Progenitor cell of endocrine pancreas (in vitro differentiated cells): Measurements from ENCODE around the gene CHAC1. TPM values are rescaled to one million over a fixed set of nuclear protein-coding genes. Genes with fewer than 3 reads are reported as not detected.

Experiments
- DNase-seq: peaks from one replicate; pipeline ENCODE4 v3.0.0; 2021; ENCODE audit warnings: low spot score; ENCODE audit not compliant: unreplicated experiment
- H3K27ac Mint-ChIP-seq: 2 replicates; pipeline ENCODE4 v1.8.0; 2021; ENCODE audit warnings: mild to moderate bottlenecking, moderate library complexity, mixed read lengths
- H3K27me3 Mint-ChIP-seq: 2 replicates; pipeline ENCODE4 v1.8.0; 2021; ENCODE audit warnings: mixed read lengths
- H3K36me3 Mint-ChIP-seq: 2 replicates; pipeline ENCODE4 v1.8.0; 2022; ENCODE audit warnings: mixed read lengths; ENCODE audit not compliant: insufficient read depth
- H3K4me1 Mint-ChIP-seq: 2 replicates; pipeline ENCODE4 v1.8.0; 2021; ENCODE audit warnings: low read depth, mixed read lengths
- H3K4me3 Mint-ChIP-seq: 2 replicates; pipeline ENCODE4 v1.8.0; 2021; ENCODE audit warnings: low read depth, mild to moderate bottlenecking, moderate library complexity, mixed read lengths
- H3K9me3 Mint-ChIP-seq: 2 replicates; pipeline ENCODE4 v1.8.0; 2021; ENCODE audit warnings: low read depth, mixed read lengths
- total RNA-seq: library from RNA; stranded (reverse); gene quantifications from 2 replicates; pipeline ENCODE4 v1.2.1, GENCODE V29; 2021
- TF ChIP-seq, protein P1 (sequence below): fragments of 200-600 bp; sonication (generic); IDR thresholded peaks from one replicate; pipeline ENCODE4 v1.5.0; 2021; ENCODE audit warnings: antibody characterized with exemption, mild to moderate bottlenecking; ENCODE audit not compliant: unreplicated experiment

CHAC1 gene
- total RNA-seq, 1 donor from 2014 or later, result 14.4 TPM

DNA sequence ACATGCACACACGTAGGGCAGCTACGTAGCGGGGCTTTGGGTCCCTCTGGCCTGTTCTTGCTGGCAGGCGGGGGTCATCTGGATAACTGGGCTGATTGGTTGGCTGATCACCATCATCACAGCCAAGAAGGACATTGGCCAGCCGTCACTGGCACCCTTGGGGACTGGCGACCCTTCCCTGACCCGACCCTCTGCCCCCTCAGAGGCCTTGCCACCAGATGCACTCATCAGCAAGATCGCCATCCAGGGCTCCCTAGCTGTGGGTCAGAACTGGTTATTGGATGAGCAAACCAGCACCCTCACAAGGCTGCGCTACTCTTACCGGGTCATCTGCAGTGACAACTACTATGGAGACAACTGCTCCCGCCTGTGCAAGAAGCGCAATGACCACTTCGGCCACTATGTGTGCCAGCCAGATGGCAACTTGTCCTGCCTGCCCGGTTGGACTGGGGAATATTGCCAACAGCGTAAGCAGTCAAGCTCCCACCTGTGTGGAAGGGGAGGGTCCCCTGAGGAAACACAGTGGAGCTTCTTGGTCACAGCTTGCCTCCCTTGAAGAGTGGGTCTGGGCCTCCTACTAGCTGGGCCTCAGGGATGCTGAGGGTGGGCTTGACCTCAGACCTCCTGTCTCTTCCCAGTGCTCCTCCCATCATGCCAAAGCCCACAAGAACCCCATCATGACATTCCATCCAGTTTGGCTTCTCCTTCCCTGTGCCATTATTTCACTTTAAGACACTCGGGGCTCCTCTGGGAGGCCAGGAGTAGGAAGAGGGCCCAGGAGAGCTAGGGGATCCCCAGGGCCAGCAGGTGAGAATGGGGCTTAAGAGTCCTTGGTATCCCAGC is 21.8 kb upstream of the CHAC1 start:
- peaks cover 50% of the 10 kb centered on the region for H3K4me1 Mint-ChIP-seq
- DNase-seq, result no peak
- H3K4me3 Mint-ChIP-seq, result peak overlapping the region; percentile 76
- peaks cover 34% of the 10 kb centered on the region for H3K27me3 Mint-ChIP-seq
- peak overlapping the region; percentile 94 for H3K27ac Mint-ChIP-seq
- no peaks in the 10 kb centered on the region for H3K9me3 Mint-ChIP-seq
- TF ChIP-seq, protein P1, sequence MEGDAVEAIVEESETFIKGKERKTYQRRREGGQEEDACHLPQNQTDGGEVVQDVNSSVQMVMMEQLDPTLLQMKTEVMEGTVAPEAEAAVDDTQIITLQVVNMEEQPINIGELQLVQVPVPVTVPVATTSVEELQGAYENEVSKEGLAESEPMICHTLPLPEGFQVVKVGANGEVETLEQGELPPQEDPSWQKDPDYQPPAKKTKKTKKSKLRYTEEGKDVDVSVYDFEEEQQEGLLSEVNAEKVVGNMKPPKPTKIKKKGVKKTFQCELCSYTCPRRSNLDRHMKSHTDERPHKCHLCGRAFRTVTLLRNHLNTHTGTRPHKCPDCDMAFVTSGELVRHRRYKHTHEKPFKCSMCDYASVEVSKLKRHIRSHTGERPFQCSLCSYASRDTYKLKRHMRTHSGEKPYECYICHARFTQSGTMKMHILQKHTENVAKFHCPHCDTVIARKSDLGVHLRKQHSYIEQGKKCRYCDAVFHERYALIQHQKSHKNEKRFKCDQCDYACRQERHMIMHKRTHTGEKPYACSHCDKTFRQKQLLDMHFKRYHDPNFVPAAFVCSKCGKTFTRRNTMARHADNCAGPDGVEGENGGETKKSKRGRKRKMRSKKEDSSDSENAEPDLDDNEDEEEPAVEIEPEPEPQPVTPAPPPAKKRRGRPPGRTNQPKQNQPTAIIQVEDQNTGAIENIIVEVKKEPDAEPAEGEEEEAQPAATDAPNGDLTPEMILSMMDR, result peak; percentile 9
- no peaks in the 10 kb centered on the region for H3K36me3 Mint-ChIP-seq

DNA sequence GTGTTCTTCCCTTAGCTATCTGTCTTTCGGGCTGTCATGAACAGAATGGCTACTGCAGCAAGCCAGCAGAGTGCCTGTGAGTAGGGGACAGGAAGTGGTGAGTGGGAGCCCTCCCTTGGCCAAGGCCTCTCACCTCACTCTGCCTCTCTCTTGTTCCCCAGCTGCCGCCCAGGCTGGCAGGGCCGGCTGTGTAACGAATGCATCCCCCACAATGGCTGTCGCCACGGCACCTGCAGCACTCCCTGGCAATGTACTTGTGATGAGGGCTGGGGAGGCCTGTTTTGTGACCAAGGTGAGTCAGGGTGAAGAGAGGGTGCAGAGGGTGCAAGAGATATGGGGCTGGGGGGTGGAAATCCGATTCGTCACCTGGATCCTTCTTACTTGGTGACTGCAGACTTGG is 21.1 kb upstream of the CHAC1 start:
- peak overlapping the region; percentile 94 for H3K27ac Mint-ChIP-seq
- peaks cover 30% of the 10 kb centered on the region for H3K27me3 Mint-ChIP-seq
- no peaks in the 10 kb centered on the region for H3K36me3 Mint-ChIP-seq
- no peaks in the 10 kb centered on the region for H3K9me3 Mint-ChIP-seq
- DNase-seq, result no peak
- TF ChIP-seq, protein P1, result no peak
- peaks cover 48% of the 10 kb centered on the region for H3K4me1 Mint-ChIP-seq
- peak overlapping the region; percentile 76 for H3K4me3 Mint-ChIP-seq

DNA sequence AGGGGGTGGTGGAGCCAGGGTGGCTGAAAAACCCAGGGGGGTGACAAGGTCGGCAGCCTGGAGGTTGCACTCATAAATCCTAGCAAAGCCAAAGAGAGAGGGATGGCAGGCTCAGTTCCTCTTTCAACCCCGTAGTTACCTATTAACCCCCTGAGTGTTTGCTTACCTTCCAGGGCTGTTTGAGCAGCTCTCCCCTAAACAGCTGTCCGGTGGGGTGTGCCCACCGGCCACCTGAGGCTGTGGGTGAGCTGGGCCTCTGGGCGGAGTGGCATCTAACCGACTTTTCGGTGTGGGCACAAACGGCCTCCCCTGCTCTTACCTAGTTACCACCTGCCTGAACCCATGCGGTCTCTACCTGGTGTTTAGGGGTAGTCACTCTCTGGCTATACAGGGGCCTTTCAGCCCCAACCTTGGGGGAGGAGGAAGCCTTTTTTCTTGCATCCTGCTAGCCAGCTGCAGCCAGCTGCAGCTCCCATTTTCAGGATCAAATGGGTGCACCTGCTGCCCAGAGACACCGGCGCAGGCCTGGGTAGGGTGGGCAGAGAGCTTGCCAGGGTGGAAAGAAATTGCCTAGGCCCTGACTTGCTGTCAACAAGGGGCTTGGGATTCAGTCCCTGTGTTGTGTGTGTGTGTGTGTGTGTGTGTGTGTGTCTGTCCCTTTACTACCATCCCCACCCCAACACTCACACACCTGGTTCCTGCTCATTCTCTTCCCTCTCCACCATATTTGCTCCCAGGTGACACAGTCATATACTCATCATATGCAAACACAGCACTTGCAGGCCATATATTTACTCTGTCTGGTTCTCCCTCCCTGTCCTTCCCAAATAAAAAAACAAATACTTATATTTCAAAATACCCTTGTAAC is 20.4 kb upstream of the CHAC1 start:
- peak overlapping the region; percentile 76 for H3K4me3 Mint-ChIP-seq
- H3K27ac Mint-ChIP-seq, result peak overlapping the region; percentile 94
- peaks cover 49% of the 10 kb centered on the region for H3K4me1 Mint-ChIP-seq
- TF ChIP-seq, protein P1, result no peak
- H3K27me3 Mint-ChIP-seq, result peaks cover 29% of the 10 kb centered on the region
- no peaks in the 10 kb centered on the region for H3K36me3 Mint-ChIP-seq
- no peak for DNase-seq
- no peaks in the 10 kb centered on the region for H3K9me3 Mint-ChIP-seq

DNA sequence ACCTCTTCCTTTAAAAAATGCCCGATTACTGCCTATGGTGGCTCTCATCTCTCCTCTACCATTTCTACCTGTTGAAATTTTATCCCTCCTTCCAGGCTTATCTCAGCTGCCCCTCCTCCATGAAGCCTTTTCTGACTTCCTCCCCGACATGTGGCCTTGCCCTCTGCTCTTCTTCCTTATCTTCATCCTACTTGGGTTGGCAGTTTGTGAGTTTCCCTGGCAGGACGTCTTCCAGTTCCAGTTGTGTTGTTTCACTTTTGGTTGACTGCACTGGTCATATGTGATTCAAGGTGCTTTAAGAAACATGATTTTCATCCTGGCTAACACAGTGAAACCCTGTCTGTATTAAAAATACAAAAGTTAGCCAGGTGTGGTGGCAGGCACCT is 19.8 kb upstream of the CHAC1 start:
- peak overlapping the region; percentile 49 for H3K27ac Mint-ChIP-seq
- no peaks in the 10 kb centered on the region for H3K36me3 Mint-ChIP-seq
- TF ChIP-seq, protein P1, result no peak
- peaks cover 49% of the 10 kb centered on the region for H3K4me1 Mint-ChIP-seq
- H3K4me3 Mint-ChIP-seq, result peak overlapping the region; percentile 29
- peaks cover 28% of the 10 kb centered on the region for H3K27me3 Mint-ChIP-seq
- no peak for DNase-seq
- H3K9me3 Mint-ChIP-seq, result no peaks in the 10 kb centered on the region

DNA sequence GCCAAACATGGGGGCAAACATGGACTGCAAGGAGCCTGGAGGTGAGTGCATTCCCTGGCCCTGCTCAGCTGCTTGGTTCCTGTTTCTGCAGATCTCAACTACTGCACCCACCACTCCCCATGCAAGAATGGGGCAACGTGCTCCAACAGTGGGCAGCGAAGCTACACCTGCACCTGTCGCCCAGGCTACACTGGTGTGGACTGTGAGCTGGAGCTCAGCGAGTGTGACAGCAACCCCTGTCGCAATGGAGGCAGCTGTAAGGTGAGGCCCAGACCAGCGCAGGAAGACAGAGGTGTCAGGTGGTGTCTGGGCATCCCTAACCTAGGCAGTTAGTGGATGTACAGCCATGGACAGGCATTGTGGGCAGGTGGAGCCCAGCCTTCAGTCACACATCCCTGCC is 18.8 kb upstream of the CHAC1 start:
- Mint-ChIP-seq H3K4me3 (no peak overlapping the region), H3K27ac (no peak overlapping the region), H3K36me3 (no peaks in the 10 kb centered on the region), H3K27me3 (peaks cover 20% of the 10 kb centered on the region), H3K4me1 (peaks cover 46% of the 10 kb centered on the region), H3K9me3 (no peaks in the 10 kb centered on the region)
- no peak for DNase-seq
- TF ChIP-seq, protein P1, result no peak
